ENCODE measurements around the gene DPP4.

Gene DPP4

GRCh38 chr2:162073888-162074631 lies at the start of gene DPP4:
DPP4 (minus strand) TSS chr2:162074215; CDS start chr2:162073981, 234 bp downstream.
- no peak for DNase-seq

- no peak for DNase-seq
Measured at GRCh38 chr2:162118166-162119031, 44.4 kb upstream of the DPP4 start.

GRCh38 chr2:162116352-162116751 lies 42.3 kb upstream of the DPP4 start:
- DNase-seq: no peak

GRCh38 chr2:162115076-162115475 lies 41.1 kb upstream of the DPP4 start:
- DNase-seq: no peak

- no peak for DNase-seq
Measured at GRCh38 chr2:162114271-162114670, 40.3 kb upstream of the DPP4 start.

- no peak for DNase-seq
Measured at GRCh38 chr2:162113776-162114168, 39.8 kb upstream of the DPP4 start.

GRCh38 chr2:162113088-162113775 lies 39.2 kb upstream of the DPP4 start:
- DNase-seq: no peak

GRCh38 chr2:162111958-162112850 lies 38.2 kb upstream of the DPP4 start:
- DNase-seq: no peak

- DNase-seq: no peak
Measured at GRCh38 chr2:162107361-162107901, 33.4 kb upstream of the DPP4 start.

- DNase-seq: no peak
Measured at GRCh38 chr2:162106746-162107145, 32.7 kb upstream of the DPP4 start.

GRCh38 chr2:162106146-162106551 lies 32.1 kb upstream of the DPP4 start:
- DNase-seq: no peak

- DNase-seq: no peak
Measured at GRCh38 chr2:162103443-162104009, 29.5 kb upstream of the DPP4 start.

- DNase-seq: no peak
Measured at GRCh38 chr2:162100579-162100978, 26.6 kb upstream of the DPP4 start.

GRCh38 chr2:162099836-162100235 lies 25.8 kb upstream of the DPP4 start:
- DNase-seq: no peak

GRCh38 chr2:162092658-162093556 lies 18.9 kb upstream of the DPP4 start:
- DNase-seq: no peak

- DNase-seq: no peak
Measured at GRCh38 chr2:162092008-162092390, 18.0 kb upstream of the DPP4 start.

- DNase-seq: no peak
Measured at GRCh38 chr2:162091325-162092007, 17.5 kb upstream of the DPP4 start.

- DNase-seq: no peak
Measured at GRCh38 chr2:162090109-162090508, 16.1 kb upstream of the DPP4 start.

- no peak for DNase-seq
Measured at GRCh38 chr2:162086904-162087303, 12.9 kb upstream of the DPP4 start.

All from SIG-M5 (cell line).